Ovary (tissue), 10 donors: Measurements from ENCODE around the gene LIN37. TPM values are rescaled to one million over a fixed set of nuclear protein-coding genes. Genes with fewer than 3 reads are reported as not detected.
A peak's percentile ranks its signal among the peaks of the same experiment; 100 is the strongest.

ENCODE experiments used
- DNase-seq, 5 donors: peaks; one replicate each; pipeline ENCODE4 v3.0.0-alpha.2; 2019 to 2020
- H3K27ac ChIP-seq, 2 donors: fragments of 200-600 bp; one replicate each; pipeline versions ENCODE4 v1.5.1 to v1.8.0; 2019 to 2022
- H3K27me3 ChIP-seq: fragments of 200-600 bp; one replicate; pipeline ENCODE4 v1.8.0; 2022
- H3K36me3 ChIP-seq: fragments of 200-600 bp; sonication (generic); one replicate; pipeline ENCODE4 v1.5.1; 2019
- H3K4me1 ChIP-seq: one replicate; pipeline ENCODE4 v1.8.1; 2013; ENCODE audit warnings: mild to moderate bottlenecking, moderate library complexity; ENCODE audit not compliant: insufficient read depth
- H3K4me3 ChIP-seq: fragments of 200-600 bp; sonication (generic); one replicate; pipeline ENCODE4 v1.5.1; 2017
- H3K9me3 ChIP-seq, 2 donors: fragments of 200-600 bp in 1 of 2; sonication (generic) in 1 of 2; one replicate each; pipeline versions ENCODE4 v1.5.1 to v1.8.1; 2013 to 2019; ENCODE audit warnings: mild to moderate bottlenecking in 1 of 2, moderate library complexity in 1 of 2
- CTCF ChIP-seq, 3 donors: fragments of 450-650 bp in 2 of 3; fragments of 200-600 bp in 1 of 3; IDR thresholded peaks; one replicate each; pipeline versions ENCODE4 v1.5.1 to v1.8.0; 2016 to 2022; ENCODE audit warnings: antibody characterized with exemption in 3 of 3, mild to moderate bottlenecking in 1 of 3
- EP300 ChIP-seq: sonication (generic); formaldehyde crosslinking; IDR thresholded peaks from one replicate; pipeline ENCODE4 v1.6.1; 2017; ENCODE audit warnings: antibody characterized with exemption
- POLR2A ChIP-seq: fragments of 450-650 bp; IDR thresholded peaks from one replicate; pipeline ENCODE4 v1.6.1; 2017; ENCODE audit warnings: antibody characterized with exemption, mild to moderate bottlenecking, moderate library complexity
- WGBS, 3 donors: extraction: QIAGEN DNeasy Blood & Tissue Kit in 1 of 3; methylation state at CpG; one replicate each; pipeline versions ENCODE4 v1.1.5 to v1.1.7; 2013 to 2017; 5-methylcytosine and 5-hydroxymethylcytosine counted together
- intact Hi-C, 4 donors: fragments of 100-400 bp; cut with DNase I; formaldehyde crosslinking; loops; one replicate each; pipeline versions ENCODE4 v1.11.0 to v1.15.1; 2022 to 2023
- long read RNA-seq, 3 donors: library from polyadenylated mRNA in 2 of 3; unstranded in 2 of 3; transcript quantifications; one replicate each; pipeline ENCODE4 v2.0.0 and lab custom pipeline, GENCODE V29; 2021 to 2026
- polyA plus RNA-seq, 2 donors: library from polyadenylated mRNA; stranded (reverse); fragments of 200-250 nt in 1 of 2; fragments of 350-450 nt in 1 of 2; fragmentation: Illumina TruSeq in 1 of 2; extraction: RNeasy Lipid Tissue Mini Kit (QIAGEN cat#74804) in 1 of 2; gene quantifications; one replicate each; pipeline ENCODE4 v1.2.3, GENCODE V29; 2013 to 2014
- total RNA-seq, 7 donors: library from RNA; depleted of rRNA in 2 of 7; stranded (reverse); fragments of >200 nt in 2 of 7; fragmentation: NEBNext Ultra II Directional in 3 of 7; extraction: Animal tissue kit (Norgen Biotek cat#: 25700) in 3 of 7; gene quantifications; one replicate each; pipeline versions ENCODE4 v1.1.0 to v1.2.4, GENCODE V29; 2016 to 2023
- donor health status: DM: no; HTN: no; CAD: no; lungs with moderate emphysema.
- donor health status: DM: no; HTN: no; CAD: no.
- donor health status: Bipolar disorder and iron deficiency.
- donor health status: DM: yes; HTN: yes; CAD: no.
- donor health status: DM: no; HTN: no; CAD: no.
- donor health status: DM: yes; HTN: yes; CAD: no.

LIN37 gene
- 10 to 100 TPM; 14.5 to 25.6 (median 19.1) TPM for total RNA-seq
- 10 to 100 TPM in 1 of 2 donors, 1 to 10 TPM in 1; 9.8 to 24.1 TPM for polyA plus RNA-seq
- long read RNA-seq, donor 1, transcript LIN37-201 (9 exons, 1,150 nt): major isoform, 5 of 9 reads
- long read RNA-seq, donor 1, partial matches to known transcripts: 0 of 9 reads
- long read RNA-seq, donor 1, other reads (novel, unspliced or antisense): 2 of 9 reads
- long read RNA-seq, donor 2, partial matches to known transcripts: 0 of 4 reads
- long read RNA-seq, donor 2, other reads (novel, unspliced or antisense): 0 of 4 reads
- long read RNA-seq, donor 3, transcript LIN37-201 (9 exons, 1,150 nt): major isoform, 5 of 11 reads
- long read RNA-seq, donor 3, partial matches to known transcripts: 0 of 11 reads
- long read RNA-seq, donor 3, other reads (novel, unspliced or antisense): 5 of 11 reads

- TF ChIP-seq POLR2A (peak; percentile 94), EP300 (no peak), CTCF (IDR thresholded peaks at IDR 0.05) (peak; percentile 9 to 55 (median 19))
- Histone ChIP-seq H3K4me3 (peak within 1 kb of the TSS; percentile 74), H3K27ac (peak within 1 kb of the TSS; percentile 8 to 74), H3K9me3 (no peaks in the 10 kb centered on the region), H3K4me1 (peaks cover 10% of the 10 kb centered on the region), H3K36me3 (no peaks in the 10 kb centered on the region), H3K27me3 (no peaks in the 10 kb centered on the region)
- DNase-seq: peak; percentile 98 to 99 (median 98)
- 1% methylated on average over 45 of the region's 45 CpGs for whole genome bisulfite sequencing, 3 donors
- intact Hi-C loops: no loop called here
These were observed at the start of gene LIN37 for GRCh38 chr19:35748106-35749020. LIN37 (plus strand) TSS chr19:35748576; CDS start chr19:35748725, 149 bp downstream.

GRCh38 chr19:35702223-35703012 is 46.0 kb upstream of the LIN37 start:
- 0 to 1% (median 0%) methylated on average over 34 to 50 of the region's 50 CpGs for WGBS, 3 donors
- Histone ChIP-seq H3K9me3 (no peaks in the 10 kb centered on the region), H3K27me3 (no peaks in the 10 kb centered on the region), H3K27ac (no peak overlapping the region), H3K4me1 (no peaks in the 10 kb centered on the region), H3K4me3 (peak overlapping the region; percentile 53), H3K36me3 (no peaks in the 10 kb centered on the region)
- intact Hi-C loops: no loop called here
- DNase-seq: peak; percentile 89 to 95 (median 91)
- TF ChIP-seq POLR2A: no peak
- TF ChIP-seq EP300: no peak
- no peak for TF ChIP-seq CTCF (IDR thresholded peaks at IDR 0.05)

DNA sequence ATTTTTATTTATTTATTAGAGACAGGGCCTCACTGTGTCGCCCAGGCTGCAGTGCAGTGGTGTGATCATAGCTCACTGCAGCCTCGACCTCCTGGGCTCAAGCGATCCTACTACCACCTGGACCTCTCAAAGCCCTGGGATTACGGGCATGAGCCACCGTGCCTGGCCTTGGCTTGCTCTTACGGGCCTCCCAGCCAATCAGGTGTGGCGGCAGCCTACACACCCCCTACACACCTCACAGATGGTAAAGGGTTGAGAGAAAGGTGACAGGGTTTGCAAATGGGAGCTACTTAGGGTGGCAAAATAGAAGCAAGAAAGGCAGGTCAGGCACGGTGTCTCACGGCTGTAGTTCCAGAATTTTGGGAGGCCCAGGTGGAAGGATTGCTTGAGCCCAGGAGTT is 45.0 kb upstream of the LIN37 start:
- 35 to 56% (median 44%) methylated on average over 9 of the region's 9 CpGs for WGBS, 3 donors
- Histone ChIP-seq H3K27ac (no peak overlapping the region), H3K36me3 (no peaks in the 10 kb centered on the region), H3K9me3 (no peaks in the 10 kb centered on the region), H3K4me3 (no peak overlapping the region), H3K4me1 (no peaks in the 10 kb centered on the region), H3K27me3 (no peaks in the 10 kb centered on the region)
- DNase-seq: no peak
- TF ChIP-seq EP300: no peak
- TF ChIP-seq CTCF (IDR thresholded peaks at IDR 0.05): no peak
- TF ChIP-seq POLR2A: no peak
- intact Hi-C loops: no loop called here

GRCh38 chr19:35704218-35704617 is 44.2 kb upstream of the LIN37 start, which contains the start of gene ZBTB32:
ZBTB32 (plus strand) TSS chr19:35704558; CDS start chr19:35714627, 10,069 bp downstream.
- no peaks in the 10 kb centered on the region for H3K9me3 ChIP-seq
- TF ChIP-seq POLR2A (no peak), EP300 (no peak), CTCF (IDR thresholded peaks at IDR 0.05) (no peak)
- no peaks in the 10 kb centered on the region for H3K27me3 ChIP-seq
- no peak within 1 kb of the TSS for H3K27ac ChIP-seq
- no peaks in the 10 kb centered on the region for H3K36me3 ChIP-seq
- intact Hi-C loops: no loop called here
- no peaks in the 10 kb centered on the region for H3K4me1 ChIP-seq
- WGBS, 3 donors: 9 to 12% (median 9%) methylated on average over 24 of the region's 24 CpGs
- peak in 2 of 5 donors; percentile 26 to 28 for DNase-seq
- H3K4me3 ChIP-seq: no peak within 1 kb of the TSS
